Measurements from ENCODE around the gene PNLIPRP3.
A peak's percentile ranks its signal among the peaks of the same experiment; 100 is the strongest.

PNLIPRP3 gene

GRCh38 chr10:116511365-116511764 is 83.7 kb downstream of the PNLIPRP3 start:
- FAIRE-seq, result no peak

GRCh38 chr10:116521424-116522290 is 94.0 kb downstream of the PNLIPRP3 start:
- FAIRE-seq, result peak; percentile 70

DNA sequence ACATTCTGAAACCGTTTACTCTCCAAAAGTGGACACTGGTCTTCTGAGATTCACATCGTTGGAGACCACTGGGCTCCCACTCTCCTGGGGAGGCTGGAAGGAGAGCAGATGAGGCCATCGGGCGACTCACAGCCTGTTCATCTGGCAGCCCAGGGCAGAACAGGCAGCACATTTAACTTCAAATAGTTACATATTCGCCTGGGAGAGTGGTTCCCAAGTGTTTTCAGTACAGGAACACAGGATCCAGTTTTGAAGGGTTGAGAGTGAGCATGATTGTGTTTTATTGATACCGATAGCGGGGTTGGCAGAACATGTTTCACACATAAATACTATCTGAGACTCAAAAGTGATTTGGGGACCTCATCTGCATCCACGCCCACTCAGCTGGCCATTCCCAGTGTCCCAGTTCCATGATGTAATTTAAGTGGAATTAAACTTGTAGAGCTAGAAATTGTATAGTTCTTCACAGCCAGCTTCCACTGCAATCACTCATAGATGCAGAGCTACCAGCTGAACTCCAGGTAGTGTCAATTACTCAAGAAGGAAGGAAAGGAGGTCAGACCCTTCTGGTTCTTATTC is 95.2 kb downstream of the PNLIPRP3 start:
- FAIRE-seq, result no peak

DNA sequence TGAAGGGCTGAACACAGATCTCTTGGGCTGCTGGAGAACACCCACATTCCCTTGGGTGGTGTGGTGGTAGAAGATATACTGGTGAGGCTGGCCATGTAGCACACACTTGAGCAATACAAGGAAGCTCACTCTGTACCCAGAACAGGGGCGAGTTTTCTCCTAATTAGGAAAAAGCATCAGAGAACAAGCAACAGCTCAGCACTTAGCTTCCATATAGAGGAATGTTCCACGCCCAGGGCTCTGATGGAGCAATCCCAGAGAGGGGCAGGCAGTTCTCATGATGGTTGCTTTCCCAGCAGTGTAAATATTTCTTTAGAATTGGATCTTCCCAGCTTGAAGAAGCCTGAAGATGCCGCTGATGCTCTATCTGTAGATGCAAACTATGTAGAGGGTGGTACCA is 97.1 kb downstream of the PNLIPRP3 start:
- no peak for FAIRE-seq

DNA sequence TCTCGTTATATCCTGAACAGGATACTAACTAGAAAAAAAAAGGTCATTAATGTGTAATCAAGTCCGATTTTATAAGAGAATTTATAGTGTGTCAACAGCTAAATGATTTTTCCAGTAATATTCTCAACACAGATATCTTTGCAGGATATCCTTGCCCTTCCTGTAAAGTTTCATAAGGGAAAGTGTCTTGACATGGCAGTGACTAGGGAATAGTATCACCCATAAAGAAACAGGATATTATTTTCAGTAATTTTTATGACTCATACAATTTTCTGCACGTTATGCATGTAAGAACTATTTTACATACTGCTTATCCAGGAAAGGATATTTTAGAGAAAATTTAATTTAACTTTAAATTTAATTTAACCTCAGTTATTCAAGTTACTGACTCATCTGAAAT is 98.6 kb downstream of the PNLIPRP3 start:
- peak; percentile 43 for FAIRE-seq
